Activated T-cell treated with anti-CD3 and anti-CD28 coated beads for 24 hours (primary cell): ENCODE measurements around the gene CLEC5A.
A peak's percentile ranks its signal among the peaks of the same experiment; 100 is the strongest.
"Not testable (repeated sequence)": the region's sequence is repeated elsewhere in the genome, so short reads cannot be mapped to it uniquely, and the experiment has no call there.

Source experiments
- DNase-seq: peaks from one replicate; pipeline ENCODE4 v3.0.0-alpha.2; 2020; ENCODE audit warnings: low read depth

CLEC5A gene

GRCh38 chr7:141946796-141947195 lies at the start of gene CLEC5A:
Gene CLEC5A, minus strand, starts transcription at chr7:141946974. Its CDS starts 682 bp downstream, at chr7:141946292.
- DNase-seq: no peak

- DNase-seq: no peak
These were observed 46.6 kb upstream of the CLEC5A start for GRCh38 chr7:141993354-141993753.

GRCh38 chr7:141992688-141993087 lies 45.9 kb upstream of the CLEC5A start:
- DNase-seq: no peak

- no peak for DNase-seq
These were observed 45.4 kb upstream of the CLEC5A start for GRCh38 chr7:141992156-141992555.

GRCh38 chr7:141991140-141991539 lies 44.4 kb upstream of the CLEC5A start:
- DNase-seq: no peak

GRCh38 chr7:141990011-141990725 lies 43.4 kb upstream of the CLEC5A start:
- no peak for DNase-seq

- DNase-seq: not testable (repeated sequence)
These were observed 41.0 kb upstream of the CLEC5A start for GRCh38 chr7:141987803-141988202.

- no peak for DNase-seq
These were observed 40.1 kb upstream of the CLEC5A start for GRCh38 chr7:141986923-141987322.

- DNase-seq: not testable (repeated sequence)
These were observed 39.2 kb upstream of the CLEC5A start for GRCh38 chr7:141985926-141986325.

GRCh38 chr7:141979568-141979967 lies 32.8 kb upstream of the CLEC5A start:
- no peak for DNase-seq

GRCh38 chr7:141978351-141978750 lies 31.6 kb upstream of the CLEC5A start:
- DNase-seq: no peak

GRCh38 chr7:141976524-141977245 lies 29.9 kb upstream of the CLEC5A start:
- no peak for DNase-seq

- peak; percentile 59 for DNase-seq
These were observed 29.2 kb upstream of the CLEC5A start for GRCh38 chr7:141975806-141976523.

- DNase-seq: no peak
These were observed 28.1 kb upstream of the CLEC5A start for GRCh38 chr7:141974831-141975230.

- no peak for DNase-seq
These were observed 26.9 kb upstream of the CLEC5A start, which contains the start of gene TAS2R38 for GRCh38 chr7:141973673-141974072. Gene TAS2R38, minus strand, starts transcription at chr7:141973773. Its CDS starts 84 bp downstream, at chr7:141973689.

- no peak for DNase-seq
These were observed 14.1 kb upstream of the CLEC5A start for GRCh38 chr7:141960687-141961422.

- no peak for DNase-seq
These were observed 9.3 kb upstream of the CLEC5A start for GRCh38 chr7:141956084-141956483.

GRCh38 chr7:141954334-141954733 lies 7.6 kb upstream of the CLEC5A start:
- DNase-seq: no peak

- DNase-seq: no peak
These were observed 5.7 kb upstream of the CLEC5A start for GRCh38 chr7:141952461-141952860.

GRCh38 chr7:141950806-141951205 lies 4.0 kb upstream of the CLEC5A start:
- no peak for DNase-seq

GRCh38 chr7:141949911-141950310 lies 3.1 kb upstream of the CLEC5A start:
- DNase-seq: no peak

GRCh38 chr7:141949451-141949850 lies 2.7 kb upstream of the CLEC5A start:
- no peak for DNase-seq
